HepG2 (cell line): Measurements from ENCODE around the gene ATP9B. TPM values are rescaled to one million over a fixed set of nuclear protein-coding genes. Genes with fewer than 3 reads are reported as not detected.
A peak's percentile ranks its signal among the peaks of the same experiment; 100 is the strongest.

Source experiments
- ATAC-seq: fragments of 200-7000 bp; cut with Tn5 transposase; 3 replicates; pipeline ENCODE4 v1.9.1; 2020; ENCODE audit warnings: mild to moderate bottlenecking, moderate library complexity
- BruUV-seq: library from RNA; stranded (reverse); fragments of 400-500 nt; replicated peaks from 2 replicates; lab custom pipeline; 2021; lab: Mats Ljungman, UMichigan
- CTCF ChIA-PET: fragments of 300-600 bp; formaldehyde crosslinking; extraction: SDS; loops from one replicate; lab custom pipeline; 2021; ENCODE audit warnings: low total read pairs, inconsistent platforms, low intra/inter-chr PET ratio; lab: Yijun Ruan, JAX
- POLR2A ChIA-PET: fragments of 350-600 bp; sonication (Branson Sonifier 250); formaldehyde crosslinking; loops from one replicate; lab custom pipeline; 2020; ENCODE audit warnings: antibody characterized with exemption, inconsistent platforms; lab: Yijun Ruan, JAX
- DNase-seq: peaks from one replicate; pipeline ENCODE4 v3.0.0-alpha.2; 2015; ENCODE audit warnings: low spot score
- FAIRE-seq: peaks from 3 replicates; lab custom pipeline; 2011; peaks lifted over from hg19 to GRCh38; lab: Jason Lieb, UNC
- H2AFZ ChIP-seq: one replicate; pipeline ENCODE4 v1.6.1; 2011; ENCODE audit warnings: low read length, inconsistent platforms
- H3K27ac ChIP-seq: fragments of 300-600 bp; 3 replicates; pipeline ENCODE4 v1.8.0; 2011; ENCODE audit warnings: mixed run types, mild to moderate bottlenecking, mixed read lengths, low read length, inconsistent platforms; ENCODE audit not compliant: insufficient read depth; ENCODE audit errors: extremely low read length
- H3K27me3 ChIP-seq, 2 experiments: fragments of 200-600 bp in 1 of 2; 2 replicates in 1 of 2; 3 replicates in 1 of 2; pipeline versions ENCODE4 v1.6.0 to v1.8.0; 2011; ENCODE audit warnings: low read length in 2 of 2, mild to moderate bottlenecking in 2 of 2, moderate library complexity in 2 of 2, inconsistent platforms in 1 of 2; ENCODE audit not compliant: insufficient read depth in 2 of 2, control insufficient read depth in 1 of 2
- H3K36me3 ChIP-seq, 2 experiments: fragments of 200-600 bp in 1 of 2; replicated peaks in 1 of 2; 2 replicates in 1 of 2; 3 replicates in 1 of 2; pipeline versions ENCODE4 v1.5.1 to v1.8.0; 2011; ENCODE audit warnings: low read length in 2 of 2, inconsistent platforms in 1 of 2; ENCODE audit not compliant: insufficient read depth in 2 of 2, control insufficient read depth in 1 of 2
- H3K4me1 ChIP-seq: 2 replicates; pipeline ENCODE4 v1.5.1; 2012; ENCODE audit warnings: low read length, inconsistent platforms; ENCODE audit not compliant: insufficient read depth
- H3K4me2 ChIP-seq: 2 replicates; pipeline ENCODE4 v1.6.0; 2011; ENCODE audit warnings: low read depth, low read length, inconsistent platforms
- H3K4me3 ChIP-seq, 3 experiments: fragments of 200-600 bp in 1 of 3; sonication (generic), shearing (Covaris generic) in 1 of 3; replicated peaks in 1 of 3; 2 replicates each; pipeline ENCODE4 v1.5.1; 2011 to 2016; ENCODE audit warnings: low read length in 3 of 3, inconsistent platforms in 2 of 3, low read depth in 2 of 3, mild to moderate bottlenecking in 2 of 3, control low read depth in 1 of 3, mixed read lengths in 1 of 3; ENCODE audit not compliant: insufficient read depth in 1 of 3
- H3K79me2 ChIP-seq: one replicate; pipeline ENCODE4 v1.6.1; 2011; ENCODE audit warnings: low read length, inconsistent platforms; ENCODE audit not compliant: insufficient read depth
- H3K9ac ChIP-seq: 2 replicates; pipeline ENCODE4 v1.6.0; 2011; ENCODE audit warnings: mild to moderate bottlenecking, low read depth, low read length, inconsistent platforms; ENCODE audit not compliant: insufficient read depth
- H3K9me3 ChIP-seq: 2 replicates; pipeline ENCODE4 v1.5.1; 2012; ENCODE audit warnings: mild to moderate bottlenecking, low read length
- H4K20me1 ChIP-seq: 2 replicates; pipeline ENCODE4 v1.6.0; 2011; ENCODE audit warnings: inconsistent platforms, mild to moderate bottlenecking, low read length, moderate library complexity; ENCODE audit not compliant: insufficient read depth
- CEBPB ChIP-seq: IDR thresholded peaks from 2 replicates; pipeline ENCODE4 v1.6.1; 2011; ENCODE audit warnings: low read depth, low read length, improper control_type of control experiment, borderline replicate concordance
- FOXA1 ChIP-seq, 2 experiments: fragments of 450-650 bp in 1 of 2; sonication (generic) in 1 of 2; formaldehyde crosslinking in 1 of 2; IDR thresholded peaks; 2 replicates each; pipeline versions ENCODE4 v1.4.0 to v1.6.1; 2016 to 2020; ENCODE audit warnings: missing genetic modification reagents in 1 of 2
- HMG20B ChIP-seq: conservative IDR thresholded peaks from 2 replicates; pipeline ENCODE4 v1.6.1; 2016; ENCODE audit warnings: missing genetic modification reagents, missing compliant biosample characterization
- MAFK ChIP-seq, 2 experiments: IDR thresholded peaks in 1 of 2; conservative IDR thresholded peaks in 1 of 2; 2 replicates each; pipeline ENCODE4 v1.6.1; 2011; ENCODE audit warnings: improper control_type of control experiment in 2 of 2, low read length in 2 of 2
- NR3C1 ChIP-seq: sonication (generic); formaldehyde crosslinking; IDR thresholded peaks from 2 replicates; pipeline ENCODE4 v1.4.0; 2020; ENCODE audit warnings: missing genetic modification reagents
- ZNF124 ChIP-seq: sonication (generic); formaldehyde crosslinking; IDR thresholded peaks from 2 replicates; pipeline ENCODE4 v1.4.0; 2020; ENCODE audit warnings: missing genetic modification reagents
- ZNF264 ChIP-seq: sonication (generic); formaldehyde crosslinking; IDR thresholded peaks from 2 replicates; pipeline ENCODE4 v1.4.0; 2020; ENCODE audit warnings: missing genetic modification reagents
- WGBS: methylation state at CpG from one replicate; pipeline ENCODE4 v1.1.6; 2017; ENCODE audit warnings: low lambda C conversion rate; 5-methylcytosine and 5-hydroxymethylcytosine counted together
- in situ Hi-C: cut with HindIII; loops from 2 replicates; pipeline ENCODE4 v1.10.0; 2017; ENCODE audit warnings: low pct_unique_long_range_greater_than_20kb; ENCODE audit not compliant: extremely low pct_ligation_motif_present
- intact Hi-C: fragments of 100-400 bp; cut with micrococcal nuclease; formaldehyde crosslinking; loops from one replicate; pipeline ENCODE4 v1.10.0; 2022; ENCODE audit not compliant: unreplicated experiment
- polyA plus RNA-seq, 8 experiments: library from polyadenylated mRNA; depleted of rRNA in 3 of 8; stranded (reverse) in 7 of 8; unstranded in 1 of 8; fragments of >200 nt; fragmentation: Illumina TruSeq in 4 of 8; extraction: Trizol in 4 of 8; gene quantifications; 2 replicates each; pipeline versions ENCODE4 v1.2.1 to v1.2.3, GENCODE V29; 2011 to 2016; ENCODE audit warnings: low read depth in 4 of 8, missing spikeins in 1 of 8, mixed read lengths in 1 of 8; ENCODE audit not compliant: insufficient read depth in 1 of 8
- total RNA-seq, 5 experiments: library from RNA; depleted of rRNA; stranded (reverse); fragments of >200 nt; fragmentation: Illumina TruSeq; extraction: Trizol; gene quantifications; 2 replicates each; pipeline ENCODE4 v1.2.3, GENCODE V29; 2016; ENCODE audit warnings: low read depth in 1 of 5
- TF ChIP-seq, protein P1 (sequence below): sonication (generic); formaldehyde crosslinking; IDR thresholded peaks from 2 replicates; pipeline ENCODE4 v1.5.0; 2020; ENCODE audit warnings: missing genetic modification reagents

The ATP9B gene
- total and polyA plus RNA-seq, 2 of the 13 experiments (the other 11 are each of a cell fraction or from before 2014, with no cell fraction given): 10.8 to 11.3 TPM

DNA sequence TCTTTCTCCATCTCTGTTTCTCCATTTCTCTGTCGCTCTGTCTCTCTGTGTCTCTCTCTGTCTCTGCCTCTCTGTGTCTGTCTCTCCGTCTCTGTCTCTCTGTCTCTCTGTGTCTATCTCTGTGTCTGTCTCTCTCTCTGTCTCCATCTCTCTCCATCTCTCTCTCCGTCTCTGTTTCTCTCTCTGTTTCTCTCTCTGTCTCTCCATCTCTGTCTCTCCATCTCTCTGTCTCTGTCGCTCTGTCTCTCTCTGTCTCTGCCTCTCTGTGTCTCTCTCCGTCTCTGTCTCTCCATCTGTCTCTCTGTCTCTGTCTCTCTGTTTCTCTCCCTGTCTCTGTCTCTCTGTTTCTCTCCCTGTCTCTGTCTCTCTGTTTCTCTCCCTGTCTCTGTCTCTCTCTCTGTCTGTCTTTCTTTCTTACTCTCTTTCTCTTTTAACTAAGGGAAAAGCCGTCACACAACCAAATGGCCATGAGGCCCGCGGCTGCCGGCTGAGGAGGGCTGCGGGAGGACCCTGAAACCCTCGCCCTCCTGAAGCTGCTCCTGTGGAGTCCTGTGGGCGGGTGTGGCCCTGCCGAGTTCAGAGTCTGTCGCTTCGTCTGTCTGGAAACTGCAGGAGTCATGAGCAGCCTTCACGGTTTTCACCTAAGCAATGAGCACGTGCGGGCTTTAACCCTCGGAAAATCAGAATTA is 355.8 kb downstream of the ATP9B start:
- 0 out of 2 replicates have a peak, but pooled peaks cover 2% of the 10 kb centered on the region for H4K20me1 ChIP-seq
- ChIA-PET POLR2A (no interaction called here), CTCF (no interaction called here)
- H3K4me3 ChIP-seq: no peak overlapping the region
- peaks cover 20 to 75% of the 10 kb centered on the region in 2 experiments; a peak in 4 of 5 replicates for H3K27me3 ChIP-seq
- BruUV-seq: no TSS peak
- 32% methylated on average over 19 of the region's 19 CpGs for WGBS
- no peaks in the 10 kb centered on the region for H3K36me3 ChIP-seq
- intact Hi-C loops: no loop called here
- ATAC-seq: peak; percentile 9; the same call in 1 of the 3 replicates
- H3K9ac ChIP-seq: no peak overlapping the region
- no peak for TF ChIP-seq ZNF264
- no peak for TF ChIP-seq CEBPB
- TF ChIP-seq FOXA1 (IDR thresholded peaks at IDR 0.05): 0 out of 2 replicates have a peak, but pooled peaks have one; percentile 2
- TF ChIP-seq FOXA1 (CRISPR knock-in tag; IDR thresholded peaks at IDR 0.05): no peak
- in situ Hi-C loops: no loop called here
- H3K79me2 ChIP-seq: no peaks in the 10 kb centered on the region
- no peak overlapping the region for H3K27ac ChIP-seq
- H3K9me3 ChIP-seq: no peaks in the 10 kb centered on the region
- no peak overlapping the region for H3K4me2 ChIP-seq
- no peaks in the 10 kb centered on the region for H3K4me1 ChIP-seq
- no peak overlapping the region for H2AFZ ChIP-seq
- FAIRE-seq: no peak
- DNase-seq: no peak

DNA sequence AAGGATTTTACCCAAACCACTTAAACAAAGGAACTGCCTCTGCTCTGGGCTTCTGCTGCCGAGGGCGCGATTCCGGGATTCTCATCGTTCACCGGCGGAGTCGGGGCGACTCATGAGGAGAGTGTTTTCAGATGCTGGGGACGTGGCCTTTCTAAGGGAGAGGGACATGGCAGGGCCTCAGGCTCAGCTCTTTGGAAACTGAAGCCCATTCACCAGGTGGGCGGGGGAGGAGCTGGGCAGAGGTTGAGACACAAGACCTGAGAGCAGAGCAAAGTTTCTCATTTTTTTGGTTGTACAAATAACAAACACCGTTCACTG is 356.3 kb downstream of the ATP9B start:
- ChIA-PET CTCF (no interaction called here), POLR2A (no interaction called here)
- Histone ChIP-seq H3K27me3 (peaks cover 19 to 72% of the 10 kb centered on the region in 2 experiments; a peak in 4 of 5 replicates), H3K4me1 (no peaks in the 10 kb centered on the region), H3K9ac (no peak overlapping the region), H2AFZ (no peak overlapping the region), H3K4me2 (no peak overlapping the region), H3K9me3 (no peaks in the 10 kb centered on the region), H3K36me3 (no peaks in the 10 kb centered on the region), H4K20me1 (0 out of 2 replicates have a peak, but pooled peaks cover 2% of the 10 kb centered on the region), H3K4me3 (no peak overlapping the region), H3K79me2 (no peaks in the 10 kb centered on the region), H3K27ac (no peak overlapping the region)
- DNase-seq: no peak
- ATAC-seq: peak; percentile 29; the same call in 1 of the 3 replicates
- WGBS: 28% methylated on average over 12 of the region's 12 CpGs
- no peak for TF ChIP-seq ZNF124 (CRISPR knock-in tag)
- TF ChIP-seq HMG20B (CRISPR knock-in tag): no peak
- TF ChIP-seq MAFK (conservative IDR thresholded peaks at IDR 0.05 in 1 of 2, IDR thresholded peaks at IDR 0.05 in 1 of 2; ENCODE audit: low read length in 2 of 2): no peak
- no peak for TF ChIP-seq NR3C1 (CRISPR knock-in tag)
- TF ChIP-seq, protein P1, sequence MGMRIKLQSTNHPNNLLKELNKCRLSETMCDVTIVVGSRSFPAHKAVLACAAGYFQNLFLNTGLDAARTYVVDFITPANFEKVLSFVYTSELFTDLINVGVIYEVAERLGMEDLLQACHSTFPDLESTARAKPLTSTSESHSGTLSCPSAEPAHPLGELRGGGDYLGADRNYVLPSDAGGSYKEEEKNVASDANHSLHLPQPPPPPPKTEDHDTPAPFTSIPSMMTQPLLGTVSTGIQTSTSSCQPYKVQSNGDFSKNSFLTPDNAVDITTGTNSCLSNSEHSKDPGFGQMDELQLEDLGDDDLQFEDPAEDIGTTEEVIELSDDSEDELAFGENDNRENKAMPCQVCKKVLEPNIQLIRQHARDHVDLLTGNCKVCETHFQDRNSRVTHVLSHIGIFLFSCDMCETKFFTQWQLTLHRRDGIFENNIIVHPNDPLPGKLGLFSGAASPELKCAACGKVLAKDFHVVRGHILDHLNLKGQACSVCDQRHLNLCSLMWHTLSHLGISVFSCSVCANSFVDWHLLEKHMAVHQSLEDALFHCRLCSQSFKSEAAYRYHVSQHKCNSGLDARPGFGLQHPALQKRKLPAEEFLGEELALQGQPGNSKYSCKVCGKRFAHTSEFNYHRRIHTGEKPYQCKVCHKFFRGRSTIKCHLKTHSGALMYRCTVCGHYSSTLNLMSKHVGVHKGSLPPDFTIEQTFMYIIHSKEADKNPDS (CRISPR knock-in tag): no peak
- in situ Hi-C loops: no loop called here
- BruUV-seq: no TSS peak
- intact Hi-C loops: no loop called here
- FAIRE-seq: no peak
